ENCODE results near the gene LIF. TPM values are rescaled to one million over a fixed set of nuclear protein-coding genes. Genes with fewer than 3 reads are reported as not detected.

The LIF gene
- total and polyA plus RNA-seq, 2 of the 4 experiments (the other 2 are of a cell fraction): 130 to 214 TPM

DNA sequence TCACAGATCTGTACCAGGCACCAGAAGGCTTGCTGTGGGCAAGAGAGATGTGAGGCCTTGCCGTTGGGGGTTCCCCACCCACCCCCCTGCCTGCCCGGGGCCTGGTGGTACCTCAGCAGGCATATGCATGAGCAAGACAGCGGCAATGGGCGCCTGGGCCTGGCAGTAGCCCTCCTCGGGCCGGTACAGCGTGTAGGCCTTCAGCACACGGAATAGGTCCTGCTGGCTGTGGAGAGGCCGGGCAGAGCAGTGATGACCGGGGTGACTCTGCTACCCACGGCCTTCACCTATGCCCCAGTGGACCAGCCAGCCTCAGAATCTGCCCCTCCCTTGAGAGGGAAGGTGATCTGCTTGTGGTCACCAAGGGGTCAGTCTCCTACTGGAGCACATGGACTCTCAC is 48.3 kb upstream of the LIF start:
- H3K4me2 ChIP-seq (ENCODE audit: low read depth, low read length): no peak overlapping the region
- H3K4me1 ChIP-seq (ENCODE audit: control insufficient read depth, insufficient read depth, low read length): peaks cover 16% of the 10 kb centered on the region; the same call in 1 of the 2 replicates
- H3K9me1 ChIP-seq (ENCODE audit: insufficient read depth, low read length): peaks cover 6% of the 10 kb centered on the region
- intact Hi-C loops (cut with micrococcal nuclease): no loop called here
- no peak overlapping the region for H3K4ac ChIP-seq (ENCODE audit: low read depth, low read length)
- no peak overlapping the region for H4K8ac ChIP-seq (ENCODE audit: low read depth in 2 of 2, low read length in 2 of 2)
- ATAC-seq (ENCODE audit: low read depth) (no peak), DNase-seq (no peak)
- H3K14ac ChIP-seq (replicated peaks; ENCODE audit: low read depth, low read length): no peak overlapping the region
- no peak overlapping the region for H2AFZ ChIP-seq (replicated peaks; ENCODE audit: low read length, poor library complexity)
- ChIA-PET CTCF (no interaction called here), POLR2A (ENCODE audit: unreplicated experiment) (no interaction called here)
- no peak overlapping the region for H3K23ac ChIP-seq (ENCODE audit: low read depth, low read length)
- no peak for TF ChIP-seq BHLHE40 (IDR thresholded peaks at IDR 0.05; ENCODE audit: low read depth, low read length)
- TF ChIP-seq MAFK (IDR thresholded peaks at IDR 0.05; ENCODE audit: low read depth, low read length): no peak
- TF ChIP-seq MXI1 (IDR thresholded peaks at IDR 0.05; ENCODE audit: borderline replicate concordance, low read depth, low read length): no peak
- TF ChIP-seq RCOR1 (IDR thresholded peaks at IDR 0.05; ENCODE audit: insufficient replicate concordance, low read length): no peak
- no peak for TF ChIP-seq RFX5 (IDR thresholded peaks at IDR 0.05; ENCODE audit: low read depth, low read length)
- TF ChIP-seq SMC3 (IDR thresholded peaks at IDR 0.05; ENCODE audit: low read depth, low read length): no peak
- TF ChIP-seq, protein P1, sequence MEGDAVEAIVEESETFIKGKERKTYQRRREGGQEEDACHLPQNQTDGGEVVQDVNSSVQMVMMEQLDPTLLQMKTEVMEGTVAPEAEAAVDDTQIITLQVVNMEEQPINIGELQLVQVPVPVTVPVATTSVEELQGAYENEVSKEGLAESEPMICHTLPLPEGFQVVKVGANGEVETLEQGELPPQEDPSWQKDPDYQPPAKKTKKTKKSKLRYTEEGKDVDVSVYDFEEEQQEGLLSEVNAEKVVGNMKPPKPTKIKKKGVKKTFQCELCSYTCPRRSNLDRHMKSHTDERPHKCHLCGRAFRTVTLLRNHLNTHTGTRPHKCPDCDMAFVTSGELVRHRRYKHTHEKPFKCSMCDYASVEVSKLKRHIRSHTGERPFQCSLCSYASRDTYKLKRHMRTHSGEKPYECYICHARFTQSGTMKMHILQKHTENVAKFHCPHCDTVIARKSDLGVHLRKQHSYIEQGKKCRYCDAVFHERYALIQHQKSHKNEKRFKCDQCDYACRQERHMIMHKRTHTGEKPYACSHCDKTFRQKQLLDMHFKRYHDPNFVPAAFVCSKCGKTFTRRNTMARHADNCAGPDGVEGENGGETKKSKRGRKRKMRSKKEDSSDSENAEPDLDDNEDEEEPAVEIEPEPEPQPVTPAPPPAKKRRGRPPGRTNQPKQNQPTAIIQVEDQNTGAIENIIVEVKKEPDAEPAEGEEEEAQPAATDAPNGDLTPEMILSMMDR (conservative IDR thresholded peaks at IDR 0.05; ENCODE audit: low read depth, low read length): no peak
- no peak for TF ChIP-seq FOS (IDR thresholded peaks at IDR 0.05; ENCODE audit: low read depth, low read length)
- TF ChIP-seq MAZ (IDR thresholded peaks at IDR 0.05; ENCODE audit: borderline replicate concordance, low read depth, low read length): no peak
- TF ChIP-seq POLR2A (IDR thresholded peaks at IDR 0.05; ENCODE audit: low read depth, low read length): no peak
- TF ChIP-seq, protein P2, sequence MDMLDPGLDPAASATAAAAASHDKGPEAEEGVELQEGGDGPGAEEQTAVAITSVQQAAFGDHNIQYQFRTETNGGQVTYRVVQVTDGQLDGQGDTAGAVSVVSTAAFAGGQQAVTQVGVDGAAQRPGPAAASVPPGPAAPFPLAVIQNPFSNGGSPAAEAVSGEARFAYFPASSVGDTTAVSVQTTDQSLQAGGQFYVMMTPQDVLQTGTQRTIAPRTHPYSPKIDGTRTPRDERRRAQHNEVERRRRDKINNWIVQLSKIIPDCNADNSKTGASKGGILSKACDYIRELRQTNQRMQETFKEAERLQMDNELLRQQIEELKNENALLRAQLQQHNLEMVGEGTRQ (IDR thresholded peaks at IDR 0.05; ENCODE audit: low read depth, low read length): no peak
- no peak for TF ChIP-seq NFE2L2 (IDR thresholded peaks at IDR 0.05; ENCODE audit: low read depth, low read length)
- TF ChIP-seq CHD1 (IDR thresholded peaks at IDR 0.05; ENCODE audit: low read depth, low read length): no peak
- no peak for TF ChIP-seq CEBPB (IDR thresholded peaks at IDR 0.05; ENCODE audit: low read depth, low read length)
- TF ChIP-seq RAD21 (IDR thresholded peaks at IDR 0.05; ENCODE audit: low read length): no peak
- TF ChIP-seq, protein P3, sequence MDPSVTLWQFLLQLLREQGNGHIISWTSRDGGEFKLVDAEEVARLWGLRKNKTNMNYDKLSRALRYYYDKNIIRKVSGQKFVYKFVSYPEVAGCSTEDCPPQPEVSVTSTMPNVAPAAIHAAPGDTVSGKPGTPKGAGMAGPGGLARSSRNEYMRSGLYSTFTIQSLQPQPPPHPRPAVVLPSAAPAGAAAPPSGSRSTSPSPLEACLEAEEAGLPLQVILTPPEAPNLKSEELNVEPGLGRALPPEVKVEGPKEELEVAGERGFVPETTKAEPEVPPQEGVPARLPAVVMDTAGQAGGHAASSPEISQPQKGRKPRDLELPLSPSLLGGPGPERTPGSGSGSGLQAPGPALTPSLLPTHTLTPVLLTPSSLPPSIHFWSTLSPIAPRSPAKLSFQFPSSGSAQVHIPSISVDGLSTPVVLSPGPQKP (IDR thresholded peaks at IDR 0.05; ENCODE audit: borderline replicate concordance, low read depth, low read length): no peak
- no peak overlapping the region for H3K9ac ChIP-seq (ENCODE audit: low read depth, low read length)
- H2BK15ac ChIP-seq (ENCODE audit: low read depth, low read length): no peak overlapping the region
- H2BK20ac ChIP-seq (ENCODE audit: low read depth, low read length): no peak overlapping the region
- peaks cover 34% of the 10 kb centered on the region for H4K20me1 ChIP-seq (ENCODE audit: insufficient read depth, low read length)
- H3K36me3 ChIP-seq (ENCODE audit: control insufficient read depth, insufficient read depth, low read length): peaks cover 76% of the 10 kb centered on the region
- no peak overlapping the region for H3K18ac ChIP-seq (ENCODE audit: low read depth, low read length)
- dilution Hi-C loops (cut with HindIII; ENCODE audit: low sequenced_read_pairs, unreplicated experiment): no loop called here
- in situ Hi-C loops (cut with MboI; ENCODE audit: low sequenced_read_pairs): no loop called here
- BruUV-seq (replicated peaks): no TSS peak
- H3K27me3 ChIP-seq (ENCODE audit: control insufficient read depth, insufficient read depth, low read length): no peaks in the 10 kb centered on the region
- H2BK5ac ChIP-seq (ENCODE audit: low read depth, low read length, poor library complexity, severe bottlenecking): no peak overlapping the region
- no peak overlapping the region for H3K4me3 ChIP-seq (ENCODE audit: insufficient read depth, low read depth, low read length)
- no peak overlapping the region for H3K27ac ChIP-seq (ENCODE audit: insufficient read depth, low read length)
- WGBS, 2 experiments (ENCODE audit: extremely low coverage in 2 of 2, insufficient read length in 1 of 2): 100% methylated on average over 5 of the region's 11 CpGs; no CpG with 5 or more reads in 1 of the 2 experiments
- H4K91ac ChIP-seq (ENCODE audit: insufficient read depth, low read depth, low read length): no peak overlapping the region
- H2BK120ac ChIP-seq (ENCODE audit: low read depth, low read length): no peak overlapping the region
- peaks cover 4 to 11% of the 10 kb centered on the region in 2 experiments; a peak in 3 of 4 replicates for H3K79me1 ChIP-seq (ENCODE audit: low read depth in 1 of 2, low read length in 2 of 2)
- H3K9me3 ChIP-seq (ENCODE audit: control insufficient read depth, insufficient read depth, low read length): no peaks in the 10 kb centered on the region
- no peak overlapping the region for H2AK5ac ChIP-seq (ENCODE audit: low read depth, low read length)
- no peak overlapping the region for H3K56ac ChIP-seq (ENCODE audit: extremely low read depth, insufficient read depth, low read length)
- H2AK9ac ChIP-seq (replicated peaks; ENCODE audit: low read depth, low read length, poor library complexity): no peak overlapping the region
- H4K5ac ChIP-seq (ENCODE audit: low read depth, low read length): no peak overlapping the region
